SK-N-SH (cell line): Measurements from ENCODE around the gene CHST15. TPM values are rescaled to one million over a fixed set of nuclear protein-coding genes. Genes with fewer than 3 reads are reported as not detected.

ENCODE experiments used
- CTCF ChIA-PET: fragments of 300-600, 350-600 bp; formaldehyde crosslinking; extraction: SDS; loops from one replicate; lab custom pipeline; 2021; lab: Yijun Ruan, JAX
- POLR2A ChIA-PET: fragments of 350-600 bp; sonication (Branson Sonifier 250); formaldehyde crosslinking; extraction: SDS; loops from one replicate; lab custom pipeline; 2020; ENCODE audit warnings: antibody characterized with exemption, inconsistent platforms; lab: Yijun Ruan, JAX
- DNase-seq: peaks from one replicate; pipeline ENCODE4 v3.0.0; 2012
- H2AFZ ChIP-seq: fragments of 200-600 bp; sonication (generic); 2 replicates; pipeline ENCODE4 v1.8.1; 2016; ENCODE audit warnings: antibody characterized with exemption, mild to moderate bottlenecking, low read depth
- H3F3A ChIP-seq: fragments of 200-600 bp; sonication (generic); replicated peaks from 2 replicates; pipeline ENCODE3; 2016; ENCODE audit warnings: antibody characterized with exemption, mild to moderate bottlenecking; ENCODE audit not compliant: insufficient read depth
- H3K27ac ChIP-seq, 2 experiments: fragments of 200-500 bp in 1 of 2; fragments of 200-600 bp in 1 of 2; sonication (Bioruptor generic) in 1 of 2; sonication (generic), shearing (Covaris generic) in 1 of 2; 2 replicates each; pipeline versions ENCODE4 v1.5.1 to v1.6.1; 2014 to 2016; ENCODE audit warnings: low read depth in 2 of 2, inconsistent platforms in 1 of 2, low read length in 1 of 2, mild to moderate bottlenecking in 1 of 2, mixed read lengths in 1 of 2
- H3K27me3 ChIP-seq: fragments of 200-600 bp; sonication (generic), shearing (Covaris generic); 2 replicates; pipeline ENCODE4 v1.6.1; 2016; ENCODE audit warnings: mixed run types; ENCODE audit not compliant: insufficient read depth
- H3K36me3 ChIP-seq, 2 experiments: fragments of 200-500 bp in 1 of 2; fragments of 200-600 bp in 1 of 2; sonication (Bioruptor generic) in 1 of 2; sonication (generic) in 1 of 2; replicated peaks in 1 of 2; 2 replicates each; pipeline versions ENCODE3 to v1.5.1; 2014 to 2016; ENCODE audit warnings: low read length in 1 of 2, mild to moderate bottlenecking in 1 of 2; ENCODE audit not compliant: insufficient read depth in 2 of 2, control insufficient read depth in 1 of 2
- H3K4me1 ChIP-seq, 2 experiments: fragments of 200-500 bp in 1 of 2; fragments of 200-600 bp in 1 of 2; sonication (Bioruptor generic) in 1 of 2; sonication (generic), shearing (Covaris generic) in 1 of 2; 2 replicates each; pipeline versions ENCODE4 v1.5.1 to v1.6.1; 2014 to 2016; ENCODE audit warnings: low read depth in 1 of 2, low read length in 1 of 2, mixed run types in 1 of 2; ENCODE audit not compliant: insufficient read depth in 2 of 2, control insufficient read depth in 1 of 2
- H3K4me2 ChIP-seq: fragments of 200-600 bp; sonication (generic), shearing (Covaris generic); 2 replicates; pipeline ENCODE4 v1.6.1; 2017; ENCODE audit warnings: mixed run types
- H3K4me3 ChIP-seq, 2 experiments: fragments of 200-500 bp in 1 of 2; fragments of 200-600 bp in 1 of 2; sonication (Bioruptor generic) in 1 of 2; sonication (generic), shearing (Covaris generic) in 1 of 2; 2 replicates each; pipeline versions ENCODE4 v1.5.1 to v1.8.1; 2014 to 2016; ENCODE audit warnings: low read depth in 2 of 2, inconsistent platforms in 1 of 2, low read length in 1 of 2, mild to moderate bottlenecking in 1 of 2, mixed read lengths in 1 of 2, moderate library complexity in 1 of 2
- H3K79me2 ChIP-seq: fragments of 200-600 bp; sonication (generic); 2 replicates; pipeline ENCODE4 v1.8.1; 2017; ENCODE audit warnings: mild to moderate bottlenecking; ENCODE audit not compliant: insufficient read depth
- H3K9ac ChIP-seq: fragments of 200-600 bp; sonication (generic); 2 replicates; pipeline ENCODE4 v1.6.1; 2017; ENCODE audit warnings: mixed run types
- H3K9me2 ChIP-seq: fragments of 200-600 bp; sonication (generic); 2 replicates; pipeline ENCODE4 v1.6.1; 2017; ENCODE audit warnings: mixed run types
- H3K9me3 ChIP-seq: fragments of 200-600 bp; sonication (generic); 2 replicates; pipeline ENCODE4 v1.6.1; 2017; ENCODE audit warnings: mixed run types, mild to moderate bottlenecking, moderate library complexity
- H4K20me1 ChIP-seq: fragments of 200-600 bp; sonication (generic); 2 replicates; pipeline ENCODE4 v1.6.1; 2017; ENCODE audit warnings: mild to moderate bottlenecking, mixed run types; ENCODE audit not compliant: insufficient read depth
- ELF1 ChIP-seq: IDR thresholded peaks from 2 replicates; pipeline ENCODE4 v1.4.0; 2012
- EP300 ChIP-seq, 2 experiments: IDR thresholded peaks; 2 replicates each; pipeline versions ENCODE4 v1.4.0 to v1.6.1; 2012; ENCODE audit warnings: borderline replicate concordance in 1 of 2, low read depth in 1 of 2, low read length in 1 of 2
- FOSL2 ChIP-seq: IDR thresholded peaks from 2 replicates; pipeline ENCODE4 v1.4.0; 2012; ENCODE audit warnings: low read depth, mild to moderate bottlenecking, moderate library complexity, borderline replicate concordance
- FOXM1 ChIP-seq: IDR thresholded peaks from 2 replicates; pipeline ENCODE4 v1.4.0; 2012; ENCODE audit warnings: low read depth, mild to moderate bottlenecking
- GATA2 ChIP-seq: sonication (generic); formaldehyde crosslinking; IDR thresholded peaks from 2 replicates; pipeline ENCODE4 v1.5.0; 2020; ENCODE audit warnings: mild to moderate bottlenecking, missing genetic modification reagents
- JUND ChIP-seq: IDR thresholded peaks from 2 replicates; pipeline ENCODE4 v1.4.0; 2012
- MAX ChIP-seq: IDR thresholded peaks from 2 replicates; pipeline ENCODE4 v1.4.0; 2012; ENCODE audit warnings: low read depth
- NRF1 ChIP-seq: IDR thresholded peaks from 2 replicates; pipeline ENCODE4 v1.6.1; 2012; ENCODE audit warnings: low read depth, mild to moderate bottlenecking, low read length
- PBX3 ChIP-seq: IDR thresholded peaks from 2 replicates; pipeline ENCODE4; 2012
- POLR2AphosphoS5 ChIP-seq: IDR thresholded peaks from 2 replicates; pipeline ENCODE4 v1.6.1; 2012; ENCODE audit warnings: low read depth, low read length
- RAD21 ChIP-seq: IDR thresholded peaks from 2 replicates; pipeline ENCODE4 v1.6.1; 2012; ENCODE audit warnings: mild to moderate bottlenecking, low read length
- RCOR1 ChIP-seq: fragments of 150-350 bp; IDR thresholded peaks from 2 replicates; pipeline ENCODE4 v1.6.1; 2017; ENCODE audit warnings: antibody characterized with exemption, low read length
- REST ChIP-seq: IDR thresholded peaks from 2 replicates; pipeline ENCODE4 v1.6.1; 2012; ENCODE audit warnings: mild to moderate bottlenecking, low read depth, low read length, moderate library complexity
- RXRA ChIP-seq: IDR thresholded peaks from 2 replicates; pipeline ENCODE4 v1.4.0; 2012; ENCODE audit warnings: low read depth, mild to moderate bottlenecking, borderline replicate concordance
- SIN3A ChIP-seq: IDR thresholded peaks from 2 replicates; pipeline ENCODE4 v1.6.1; 2012; ENCODE audit warnings: low read depth, mild to moderate bottlenecking, low read length, moderate library complexity, borderline replicate concordance
- USF2 ChIP-seq: fragments of 150-350 bp; IDR thresholded peaks from 2 replicates; pipeline ENCODE4 v1.6.1; 2017; ENCODE audit warnings: antibody characterized with exemption, low read length, low read depth, borderline replicate concordance
- ZBTB33 ChIP-seq: IDR thresholded peaks from 2 replicates; pipeline ENCODE4 v1.4.0; 2012; ENCODE audit warnings: low read depth, borderline replicate concordance
- whole genome bisulfite sequencing: methylation state at CpG from one replicate; pipeline ENCODE4 v1.1.6; 2017; ENCODE audit warnings: low lambda C conversion rate; 5-methylcytosine and 5-hydroxymethylcytosine counted together
- polyA plus RNA-seq, 3 experiments: library from polyadenylated mRNA; depleted of rRNA; stranded (reverse); fragments of >200 nt; gene quantifications; 2 replicates each; pipeline ENCODE4 v1.2.3, GENCODE V29; 2012

Gene CHST15
- polyA plus RNA-seq, 1 of the 3 experiments (the other 2 are of a cell fraction), result 0.02 TPM

- H3K4me3 ChIP-seq, result no peak overlapping the region
- H4K20me1 ChIP-seq, result no peaks in the 10 kb centered on the region
- 58% methylated on average over 10 of the region's 10 CpGs for WGBS
- ChIA-PET POLR2A (no interaction called here), CTCF (interaction anchor here (1.1 to 1.4 kb wide), 3 partner anchors 12 to 129 kb away, joined by 3 to 4 read pairs (median 3); no protein-coding TSS in a partner anchor)
- no peak for DNase-seq
- H3K4me2 ChIP-seq, result no peak overlapping the region
- no peaks in the 10 kb centered on the region for H3K9me2 ChIP-seq
- no peak overlapping the region for H3K27ac ChIP-seq
- no peaks in the 10 kb centered on the region for H3K79me2 ChIP-seq
- no peaks in the 10 kb centered on the region for H3F3A ChIP-seq
- H3K4me1 ChIP-seq, result no peaks in the 10 kb centered on the region
- no peak overlapping the region for H2AFZ ChIP-seq
- no peaks in the 10 kb centered on the region for H3K36me3 ChIP-seq
- H3K9ac ChIP-seq, result no peak overlapping the region
- H3K9me3 ChIP-seq, result no peaks in the 10 kb centered on the region
- no peaks in the 10 kb centered on the region for H3K27me3 ChIP-seq
- TF ChIP-seq PBX3 (no peak), FOSL2 (no peak), RCOR1 (no peak), REST (no peak), ELF1 (no peak), FOXM1 (no peak), JUND (no peak), ZBTB33 (no peak), MAX (no peak), EP300 (IDR thresholded peaks at IDR 0.05; ENCODE audit: borderline replicate concordance in 1 of 2, low read depth in 1 of 2, low read length in 1 of 2) (no peak), SIN3A (no peak), NRF1 (no peak), POLR2AphosphoS5 (no peak), RAD21 (no peak), RXRA (no peak), GATA2 (CRISPR knock-in tag) (no peak), USF2 (no peak)
Measured at GRCh38 chr10:124124123-124124768, 30.8 kb upstream of the CHST15 start.
